Activated CD4-positive, alpha-beta memory T cell treated with anti-CD3 and anti-CD28 coated beads for 36 hours (primary cell): ENCODE results near the gene REM2. TPM values are rescaled to one million over a fixed set of nuclear protein-coding genes. Genes with fewer than 3 reads are reported as not detected.
"Not testable (repeated sequence)": the region's sequence is repeated elsewhere in the genome, so short reads cannot be mapped to it uniquely, and the experiment has no call there.

Experiments
- CTCF ChIA-PET: fragments of 350-600 bp; sonication (Branson Sonifier 250); formaldehyde crosslinking; loops from one replicate; lab custom pipeline; 2021; ENCODE audit warnings: antibody characterized with exemption, inconsistent platforms; lab: Charles Lee
- POLR2A ChIA-PET: fragments of 350-600 bp; sonication (Branson Sonifier 250); formaldehyde crosslinking; loops from one replicate; lab custom pipeline; 2021; ENCODE audit warnings: antibody characterized with exemption; lab: Charles Lee
- DNase-seq: peaks from one replicate; pipeline ENCODE4 v3.0.0-alpha.2; 2020
- H3K27ac Mint-ChIP-seq: one replicate; pipeline ENCODE4 v1.8.0; 2021; ENCODE audit warnings: mixed read lengths
- H3K27me3 Mint-ChIP-seq: one replicate; pipeline ENCODE4 v1.8.0; 2021; ENCODE audit warnings: mixed read lengths
- H3K36me3 Mint-ChIP-seq: one replicate; pipeline ENCODE4 v1.8.0; 2021; ENCODE audit warnings: mixed read lengths
- H3K4me1 Mint-ChIP-seq: one replicate; pipeline ENCODE4 v1.8.0; 2021; ENCODE audit warnings: low read depth, mixed read lengths
- H3K4me3 Mint-ChIP-seq: one replicate; pipeline ENCODE4 v1.8.0; 2021; ENCODE audit warnings: mild to moderate bottlenecking, mixed read lengths
- H3K9me3 Mint-ChIP-seq: one replicate; pipeline ENCODE4 v1.8.0; 2021; ENCODE audit warnings: mixed read lengths
- intact Hi-C: fragments of 100-400 bp; cut with micrococcal nuclease; formaldehyde crosslinking; loops from one replicate; pipeline ENCODE4 v1.15.1; 2023
- total RNA-seq, 2 experiments: library from RNA; stranded (reverse); gene quantifications; one replicate each; pipeline ENCODE4 v1.2.3, GENCODE V29; 2021

REM2 gene
- total RNA-seq, 2 experiments from 2014 or later: 0.36 to 0.77 TPM

- POLR2A ChIA-PET: interaction anchor here (1.3 to 2.0 kb wide), 2 partner anchors 14 to 33 kb away, joined by 5 read pairs; partner anchors contain the start of gene LRP10
- Mint-ChIP-seq H3K27ac (no peak overlapping the region), H3K4me3 (no peak overlapping the region), H3K36me3 (peaks cover 50% of the 10 kb centered on the region), H3K4me1 (peaks cover 5% of the 10 kb centered on the region), H3K9me3 (no peaks in the 10 kb centered on the region), H3K27me3 (no peaks in the 10 kb centered on the region)
- CTCF ChIA-PET: interaction anchor here (1.1 to 9.4 kb wide), 3 partner anchors 32 to 91 kb away, joined by 3 to 108 read pairs (median 3); partner anchors contain the start of gene LRP10
- intact Hi-C loops: no loop called here
- no peak for DNase-seq
These were observed 20.7 kb downstream of the REM2 start for GRCh38 chr14:22903742-22904087.

GRCh38 chr14:22905627-22906026, 22.6 kb downstream of the REM2 start:
- intact Hi-C loops: no loop called here
- POLR2A ChIA-PET: no interaction called here
- peaks cover 56% of the 10 kb centered on the region for H3K36me3 Mint-ChIP-seq
- no peak for DNase-seq
- peaks cover 6% of the 10 kb centered on the region for H3K4me1 Mint-ChIP-seq
- H3K4me3 Mint-ChIP-seq: no peak overlapping the region
- CTCF ChIA-PET: no interaction called here
- H3K27ac Mint-ChIP-seq: no peak overlapping the region
- no peaks in the 10 kb centered on the region for H3K27me3 Mint-ChIP-seq
- H3K9me3 Mint-ChIP-seq: no peaks in the 10 kb centered on the region

- H3K4me1 Mint-ChIP-seq: peaks cover 9% of the 10 kb centered on the region
- no peak overlapping the region for H3K27ac Mint-ChIP-seq
- ChIA-PET CTCF (no interaction called here), POLR2A (no interaction called here)
- no peak for DNase-seq
- H3K27me3 Mint-ChIP-seq: no peaks in the 10 kb centered on the region
- peaks cover 55% of the 10 kb centered on the region for H3K36me3 Mint-ChIP-seq
- H3K4me3 Mint-ChIP-seq: no peak overlapping the region
- H3K9me3 Mint-ChIP-seq: no peaks in the 10 kb centered on the region
- intact Hi-C loops: no loop called here
These were observed 23.1 kb downstream of the REM2 start for GRCh38 chr14:22906073-22906472.

- Mint-ChIP-seq H3K36me3 (peaks cover 48% of the 10 kb centered on the region), H3K4me1 (peaks cover 22% of the 10 kb centered on the region), H3K9me3 (no peaks in the 10 kb centered on the region), H3K27me3 (no peaks in the 10 kb centered on the region), H3K4me3 (no peak overlapping the region), H3K27ac (no peak overlapping the region)
- ChIA-PET CTCF (interaction anchor here (0.7 to 1.0 kb wide), 2 partner anchors 55 to 161 kb away, joined by 3 read pairs; no protein-coding TSS in a partner anchor), POLR2A (no interaction called here)
- intact Hi-C loops: no loop called here
- DNase-seq: no peak
These were observed 24.4 kb downstream of the REM2 start for GRCh38 chr14:22907429-22907828.

- no peaks in the 10 kb centered on the region for H3K9me3 Mint-ChIP-seq
- no peaks in the 10 kb centered on the region for H3K27me3 Mint-ChIP-seq
- H3K4me1 Mint-ChIP-seq: peaks cover 24% of the 10 kb centered on the region
- DNase-seq: no peak
- ChIA-PET CTCF (no interaction called here), POLR2A (no interaction called here)
- no peak overlapping the region for H3K27ac Mint-ChIP-seq
- H3K4me3 Mint-ChIP-seq: no peak overlapping the region
- H3K36me3 Mint-ChIP-seq: peaks cover 46% of the 10 kb centered on the region
- intact Hi-C loops: no loop called here
These were observed 25.6 kb downstream of the REM2 start for GRCh38 chr14:22908601-22909000.

GRCh38 chr14:22910916-22911315, 27.9 kb downstream of the REM2 start:
- DNase-seq: peak; percentile 45
- intact Hi-C loops: no loop called here
- Mint-ChIP-seq H3K4me1 (peaks cover 29% of the 10 kb centered on the region), H3K27ac (no peak overlapping the region), H3K4me3 (no peak overlapping the region), H3K36me3 (peaks cover 29% of the 10 kb centered on the region), H3K9me3 (no peaks in the 10 kb centered on the region), H3K27me3 (no peaks in the 10 kb centered on the region)
- POLR2A ChIA-PET: interaction anchor here (0.8 kb wide), 1 partner anchor 38 kb away, joined by 4 read pairs; no protein-coding TSS in a partner anchor
- CTCF ChIA-PET: interaction anchor here (0.6 to 1.7 kb wide), 8 partner anchors 9 to 145 kb away, joined by 3 to 5 read pairs (median 3); no protein-coding TSS in a partner anchor

GRCh38 chr14:22914836-22915235, 31.8 kb downstream of the REM2 start:
- H3K27ac Mint-ChIP-seq, H3K9me3 Mint-ChIP-seq, H3K4me3 Mint-ChIP-seq, DNase-seq, H3K27me3 Mint-ChIP-seq, POLR2A ChIA-PET: not testable (repeated sequence)
- Mint-ChIP-seq H3K4me1 (peaks cover 48% of the 10 kb centered on the region), H3K36me3 (peaks cover 22% of the 10 kb centered on the region)
- intact Hi-C loops: loop anchor here (5.0 kb wide), 1 partner anchor 42 kb away; the partner anchor contains the start of gene HAUS4
- CTCF ChIA-PET: interaction anchor here (1.0 kb wide), 1 partner anchor 62 kb away, joined by 4 read pairs; no protein-coding TSS in a partner anchor

- ChIA-PET CTCF (interaction anchor here (1.0 to 5.4 kb wide), 5 partner anchors 15 to 929 kb away, joined by 3 to 35 read pairs (median 6); no protein-coding TSS in a partner anchor), POLR2A (no interaction called here)
- H3K4me3 Mint-ChIP-seq: no peak overlapping the region
- H3K27me3 Mint-ChIP-seq: no peaks in the 10 kb centered on the region
- H3K9me3 Mint-ChIP-seq: no peaks in the 10 kb centered on the region
- intact Hi-C loops: loop anchor here (5.0 kb wide), 1 partner anchor 41 kb away; the partner anchor contains the start of gene HAUS4
- peaks cover 30% of the 10 kb centered on the region for H3K36me3 Mint-ChIP-seq
- H3K27ac Mint-ChIP-seq: peak overlapping the region; percentile 33
- DNase-seq: no peak
- H3K4me1 Mint-ChIP-seq: peaks cover 50% of the 10 kb centered on the region
These were observed 33.0 kb downstream of the REM2 start for GRCh38 chr14:22915886-22916521.

- H3K36me3 Mint-ChIP-seq: peaks cover 52% of the 10 kb centered on the region
- H3K9me3 Mint-ChIP-seq: no peaks in the 10 kb centered on the region
- CTCF ChIA-PET: interaction anchor here (0.8 to 5.4 kb wide), 14 partner anchors 10 to 349 kb away, joined by 3 to 45 read pairs (median 5); partner anchors contain the start of genes LRP10 and PRMT5
- peak; percentile 100 for DNase-seq
- peak within 1 kb of the TSS; percentile 84 for H3K4me3 Mint-ChIP-seq
- peaks cover 35% of the 10 kb centered on the region for H3K4me1 Mint-ChIP-seq
- POLR2A ChIA-PET: interaction anchor here (0.6 to 3.8 kb wide), 21 partner anchors 10 to 1493 kb away, joined by 3 to 47 read pairs (median 3); partner anchors contain the start of genes DAD1, HAUS4, MRPL52 and OXA1L
- intact Hi-C loops: loop anchor here (1.0 to 5.0 kb wide), 7 partner anchors 10 to 362 kb away; partner anchors contain the start of genes DAD1, HAUS4, LRP10 and OXA1L
- H3K27ac Mint-ChIP-seq: peak within 1 kb of the TSS; percentile 99
- H3K27me3 Mint-ChIP-seq: no peaks in the 10 kb centered on the region
These were observed 36.0 kb downstream of the REM2 start, which contains the start of gene RBM23 for GRCh38 chr14:22918804-22919600. RBM23 (minus strand) TSS chr14:22919149.

GRCh38 chr14:22919601-22919921, 36.5 kb downstream of the REM2 start:
- peak overlapping the region; percentile 84 for H3K4me3 Mint-ChIP-seq
- H3K4me1 Mint-ChIP-seq: peaks cover 32% of the 10 kb centered on the region
- peaks cover 55% of the 10 kb centered on the region for H3K36me3 Mint-ChIP-seq
- peak overlapping the region; percentile 99 for H3K27ac Mint-ChIP-seq
- intact Hi-C loops: loop anchor here (1.0 to 5.0 kb wide), 7 partner anchors 10 to 363 kb away; partner anchors contain the start of genes DAD1, HAUS4, LRP10 and OXA1L
- ChIA-PET POLR2A (interaction anchor here (0.8 to 3.8 kb wide), 10 partner anchors 9 to 357 kb away, joined by 3 to 47 read pairs (median 4); partner anchors contain the start of genes DAD1, HAUS4, MRPL52 and PRMT5), CTCF (interaction anchor here (0.9 to 5.4 kb wide), 8 partner anchors 10 to 349 kb away, joined by 3 to 45 read pairs (median 8); partner anchors contain the start of gene PRMT5)
- DNase-seq: no peak
- H3K9me3 Mint-ChIP-seq: no peaks in the 10 kb centered on the region
- H3K27me3 Mint-ChIP-seq: no peaks in the 10 kb centered on the region

- CTCF ChIA-PET: interaction anchor here (0.6 to 5.4 kb wide), 5 partner anchors 9 to 66 kb away, joined by 3 to 45 read pairs (median 28); partner anchors contain the start of gene PRMT5
- POLR2A ChIA-PET: interaction anchor here (3.8 kb wide), 1 partner anchor 8 kb away, joined by 47 read pairs; the partner anchor contains the start of gene PRMT5
- no peaks in the 10 kb centered on the region for H3K9me3 Mint-ChIP-seq
- no peak overlapping the region for H3K4me3 Mint-ChIP-seq
- H3K4me1 Mint-ChIP-seq: peaks cover 30% of the 10 kb centered on the region
- no peaks in the 10 kb centered on the region for H3K27me3 Mint-ChIP-seq
- no peak overlapping the region for H3K27ac Mint-ChIP-seq
- intact Hi-C loops: no loop called here
- H3K36me3 Mint-ChIP-seq: peaks cover 58% of the 10 kb centered on the region
- no peak for DNase-seq
These were observed 37.7 kb downstream of the REM2 start for GRCh38 chr14:22920697-22921096.
